Measurements from ENCODE around the gene COPS9.

COPS9 gene

GRCh38 chr2:240169486-240170353 is 33.6 kb upstream of the COPS9 start:
- peaks cover 12% of the 10 kb centered on the region for H3K27me3 Mint-ChIP-seq
- H3K4me3 Mint-ChIP-seq, result no peak overlapping the region
- H3K9me3 Mint-ChIP-seq, result no peaks in the 10 kb centered on the region
- H3K27ac Mint-ChIP-seq, result no peak overlapping the region
- ATAC-seq, result no peak
- H3K36me3 Mint-ChIP-seq (ENCODE audit: low read depth), result no peaks in the 10 kb centered on the region
- peaks cover 4% of the 10 kb centered on the region for H3K4me1 Mint-ChIP-seq
- DNase-seq, result no peak

- H3K9me3 Mint-ChIP-seq, result no peaks in the 10 kb centered on the region
- peaks cover 4% of the 10 kb centered on the region for H3K4me1 Mint-ChIP-seq
- H3K27me3 Mint-ChIP-seq, result peaks cover 7% of the 10 kb centered on the region
- H3K4me3 Mint-ChIP-seq, result no peak overlapping the region
- H3K36me3 Mint-ChIP-seq (ENCODE audit: low read depth), result no peaks in the 10 kb centered on the region
- no peak for DNase-seq
- H3K27ac Mint-ChIP-seq, result no peak overlapping the region
- no peak for ATAC-seq
These were observed 32.6 kb upstream of the COPS9 start for GRCh38 chr2:240168546-240169361.

GRCh38 chr2:240168041-240168440 is 31.9 kb upstream of the COPS9 start:
- no peak for ATAC-seq
- Mint-ChIP-seq H3K4me1 (peaks cover 2% of the 10 kb centered on the region), H3K27me3 (peaks cover 7% of the 10 kb centered on the region), H3K36me3 (ENCODE audit: low read depth) (no peaks in the 10 kb centered on the region), H3K27ac (no peak overlapping the region), H3K4me3 (no peak overlapping the region), H3K9me3 (no peaks in the 10 kb centered on the region)
- no peak for DNase-seq

DNA sequence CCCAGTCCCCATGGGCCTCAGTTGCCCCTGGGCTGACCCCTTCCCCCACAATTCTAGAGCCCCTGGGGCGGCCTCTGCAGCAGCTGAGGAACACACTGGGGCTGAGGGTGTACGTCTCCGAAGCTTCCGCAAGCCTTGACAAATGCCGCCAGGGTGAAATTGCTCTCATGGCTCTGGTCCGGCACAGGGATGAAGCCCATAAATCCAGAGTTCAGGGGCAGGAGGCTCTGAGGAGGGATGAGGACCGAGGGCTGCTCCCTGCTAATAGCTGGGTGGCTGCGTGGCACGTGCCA is 31.4 kb upstream of the COPS9 start:
- H3K27me3 Mint-ChIP-seq, result peaks cover 7% of the 10 kb centered on the region
- no peaks in the 10 kb centered on the region for H3K9me3 Mint-ChIP-seq
- DNase-seq (no peak), ATAC-seq (no peak)
- H3K36me3 Mint-ChIP-seq (ENCODE audit: low read depth), result no peaks in the 10 kb centered on the region
- H3K4me3 Mint-ChIP-seq, result no peak overlapping the region
- no peaks in the 10 kb centered on the region for H3K4me1 Mint-ChIP-seq
- H3K27ac Mint-ChIP-seq, result no peak overlapping the region

DNA sequence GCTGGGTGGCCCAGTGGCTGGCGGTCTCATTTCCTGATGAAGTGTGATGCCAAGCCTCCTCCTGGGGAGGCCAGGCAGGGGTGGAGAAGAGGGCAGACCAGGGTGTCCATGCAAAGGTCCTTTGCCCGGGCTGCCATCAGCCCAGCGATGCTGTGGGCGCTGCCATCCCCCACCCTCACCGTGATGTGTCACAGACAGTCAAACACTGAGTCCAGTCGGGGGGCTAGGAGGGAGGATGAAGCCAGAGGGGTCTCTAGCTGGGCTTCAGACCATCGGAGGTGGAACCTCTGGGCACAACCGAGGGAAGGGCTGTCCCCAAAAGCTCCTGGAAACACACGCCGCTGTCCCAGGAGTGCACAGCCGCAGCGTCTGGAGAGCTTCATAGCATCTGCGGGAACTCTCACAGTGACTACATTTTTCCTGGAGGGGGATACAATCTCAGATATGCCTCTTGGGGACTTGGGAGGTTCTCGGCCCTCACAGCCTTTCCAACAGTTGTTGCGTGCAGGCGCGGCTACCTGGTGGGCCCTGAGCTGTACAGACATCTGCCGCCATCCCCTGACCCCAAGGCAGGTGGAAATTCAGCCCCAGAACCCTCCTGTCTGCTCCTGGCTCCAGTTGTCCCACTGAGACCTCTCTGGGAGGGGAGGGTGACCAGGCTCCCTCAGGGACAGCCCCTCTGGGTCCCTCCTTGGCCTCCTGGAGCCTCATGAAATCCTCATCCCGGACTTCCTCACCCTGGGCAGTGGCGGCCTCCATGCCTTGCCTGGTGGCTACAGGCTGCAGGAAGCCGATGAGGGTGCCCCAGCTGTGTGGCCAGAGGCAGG is 30.9 kb upstream of the COPS9 start:
- Mint-ChIP-seq H3K36me3 (ENCODE audit: low read depth) (no peaks in the 10 kb centered on the region), H3K9me3 (no peaks in the 10 kb centered on the region), H3K27ac (no peak overlapping the region), H3K4me3 (no peak overlapping the region), H3K27me3 (peaks cover 7% of the 10 kb centered on the region), H3K4me1 (no peaks in the 10 kb centered on the region)
- no peak for DNase-seq
- no peak for ATAC-seq

- H3K27me3 Mint-ChIP-seq, result peaks cover 7% of the 10 kb centered on the region
- no peaks in the 10 kb centered on the region for H3K9me3 Mint-ChIP-seq
- H3K36me3 Mint-ChIP-seq (ENCODE audit: low read depth), result no peaks in the 10 kb centered on the region
- no peak overlapping the region for H3K4me3 Mint-ChIP-seq
- H3K4me1 Mint-ChIP-seq, result no peaks in the 10 kb centered on the region
- H3K27ac Mint-ChIP-seq, result no peak overlapping the region
- DNase-seq, result no peak
- no peak for ATAC-seq
These were observed 30.1 kb upstream of the COPS9 start for GRCh38 chr2:240166191-240166590.

GRCh38 chr2:240165661-240166060 is 29.6 kb upstream of the COPS9 start:
- H3K36me3 Mint-ChIP-seq (ENCODE audit: low read depth), result no peaks in the 10 kb centered on the region
- no peak overlapping the region for H3K27ac Mint-ChIP-seq
- no peaks in the 10 kb centered on the region for H3K9me3 Mint-ChIP-seq
- H3K4me1 Mint-ChIP-seq, result no peaks in the 10 kb centered on the region
- ATAC-seq (no peak), DNase-seq (no peak)
- H3K27me3 Mint-ChIP-seq, result peaks cover 7% of the 10 kb centered on the region
- H3K4me3 Mint-ChIP-seq, result no peak overlapping the region

DNA sequence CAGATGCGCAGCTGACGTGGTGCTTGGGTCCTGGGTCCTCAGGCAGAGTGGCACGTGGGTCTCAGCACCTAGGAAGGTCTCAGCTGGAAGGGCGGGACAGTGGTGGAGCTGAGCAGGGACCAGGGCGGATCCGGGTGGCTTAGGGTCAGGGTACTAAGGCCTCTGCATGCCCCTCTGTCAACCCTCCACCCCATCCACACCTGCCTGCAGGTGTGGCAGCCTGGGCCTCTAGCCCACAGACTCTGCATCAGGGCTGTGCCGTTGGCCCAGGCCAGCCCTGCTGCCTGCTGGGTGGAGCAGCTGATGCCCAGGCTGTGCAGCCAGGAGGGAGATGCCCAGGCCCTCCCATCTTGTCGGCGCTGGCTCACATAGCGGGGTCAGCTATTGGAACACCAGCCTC is 28.9 kb upstream of the COPS9 start:
- H3K36me3 Mint-ChIP-seq (ENCODE audit: low read depth), result no peaks in the 10 kb centered on the region
- no peak overlapping the region for H3K27ac Mint-ChIP-seq
- no peaks in the 10 kb centered on the region for H3K4me1 Mint-ChIP-seq
- H3K4me3 Mint-ChIP-seq, result no peak overlapping the region
- no peak for DNase-seq
- ATAC-seq, result no peak
- no peaks in the 10 kb centered on the region for H3K9me3 Mint-ChIP-seq
- peaks cover 7% of the 10 kb centered on the region for H3K27me3 Mint-ChIP-seq

DNA sequence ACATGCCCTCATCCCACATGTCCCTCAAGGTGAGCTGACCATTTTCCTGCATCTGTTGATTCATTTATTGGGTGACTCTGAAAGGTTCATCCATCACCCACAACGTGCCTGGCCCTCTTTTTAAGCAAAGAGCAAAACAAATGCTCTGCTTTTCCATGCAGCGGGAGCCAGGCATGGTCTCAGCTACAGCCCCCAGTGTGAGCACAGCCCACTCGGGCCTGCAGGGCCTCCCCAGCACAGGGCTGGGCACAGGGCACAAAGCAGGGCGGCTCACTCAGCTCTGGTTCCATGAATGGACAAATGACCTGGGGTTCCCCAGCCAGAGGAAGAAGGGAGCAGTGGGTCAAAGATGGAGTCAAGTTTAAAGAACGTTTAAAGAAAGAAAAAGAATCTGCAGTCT is 28.5 kb upstream of the COPS9 start:
- Mint-ChIP-seq H3K4me1 (no peaks in the 10 kb centered on the region), H3K4me3 (no peak overlapping the region), H3K27me3 (peaks cover 7% of the 10 kb centered on the region), H3K36me3 (ENCODE audit: low read depth) (no peaks in the 10 kb centered on the region), H3K9me3 (no peaks in the 10 kb centered on the region), H3K27ac (no peak overlapping the region)
- ATAC-seq (no peak), DNase-seq (no peak)

DNA sequence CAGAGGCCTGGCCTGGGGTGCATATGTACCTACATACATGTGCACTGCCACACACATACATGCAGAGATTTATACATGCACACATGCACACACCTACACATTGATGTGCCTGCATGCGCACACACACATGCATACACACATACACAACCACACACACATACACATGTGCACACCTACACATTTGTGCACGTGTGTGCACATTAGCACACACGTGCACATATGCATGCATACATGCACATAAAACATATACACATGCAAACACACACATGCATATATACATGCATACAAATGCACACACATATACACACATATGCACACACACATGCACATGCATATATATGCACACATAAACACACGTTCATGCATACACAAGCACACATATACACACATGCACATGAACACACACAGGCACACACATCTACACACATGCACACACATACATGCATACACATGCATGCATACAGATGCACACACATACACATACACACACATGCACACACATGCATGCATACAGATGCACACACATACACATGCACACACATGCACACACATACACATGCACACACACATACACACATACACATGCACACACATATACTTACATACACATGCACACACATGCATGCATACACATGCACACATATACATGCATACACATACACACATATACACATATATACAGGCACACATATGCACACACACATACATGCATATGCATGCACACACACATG is 27.9 kb upstream of the COPS9 start:
- H3K27me3 Mint-ChIP-seq, result peaks cover 7% of the 10 kb centered on the region
- no peaks in the 10 kb centered on the region for H3K9me3 Mint-ChIP-seq
- ATAC-seq (no peak), DNase-seq (no peak)
- no peak overlapping the region for H3K27ac Mint-ChIP-seq
- no peak overlapping the region for H3K4me3 Mint-ChIP-seq
- H3K4me1 Mint-ChIP-seq, result no peaks in the 10 kb centered on the region
- H3K36me3 Mint-ChIP-seq (ENCODE audit: low read depth), result no peaks in the 10 kb centered on the region

- peaks cover 6% of the 10 kb centered on the region for H3K27me3 Mint-ChIP-seq
- no peaks in the 10 kb centered on the region for H3K9me3 Mint-ChIP-seq
- H3K4me3 Mint-ChIP-seq, result no peak overlapping the region
- DNase-seq, result no peak
- H3K27ac Mint-ChIP-seq, result no peak overlapping the region
- no peak for ATAC-seq
- no peaks in the 10 kb centered on the region for H3K36me3 Mint-ChIP-seq (ENCODE audit: low read depth)
- H3K4me1 Mint-ChIP-seq, result no peaks in the 10 kb centered on the region
These were observed 27.0 kb upstream of the COPS9 start for GRCh38 chr2:240162939-240163714.

GRCh38 chr2:240162531-240162930 is 26.4 kb upstream of the COPS9 start:
- ATAC-seq, result no peak
- peaks cover 6% of the 10 kb centered on the region for H3K27me3 Mint-ChIP-seq
- no peaks in the 10 kb centered on the region for H3K4me1 Mint-ChIP-seq

GRCh38 chr2:240162032-240162431 is 25.9 kb upstream of the COPS9 start:
- no peak for DNase-seq
- ATAC-seq, result no peak
- H3K27ac Mint-ChIP-seq, result no peak overlapping the region
- peaks cover 6% of the 10 kb centered on the region for H3K27me3 Mint-ChIP-seq
- no peaks in the 10 kb centered on the region for H3K4me1 Mint-ChIP-seq
- H3K9me3 Mint-ChIP-seq, result no peaks in the 10 kb centered on the region
- no peaks in the 10 kb centered on the region for H3K36me3 Mint-ChIP-seq (ENCODE audit: low read depth)
- no peak overlapping the region for H3K4me3 Mint-ChIP-seq

More at GRCh38 chr2:240162531-240162930, 26.4 kb upstream of the COPS9 start:
- H3K36me3 Mint-ChIP-seq (ENCODE audit: low read depth), result no peaks in the 10 kb centered on the region
- no peak for DNase-seq
- no peak overlapping the region for H3K27ac Mint-ChIP-seq
- no peaks in the 10 kb centered on the region for H3K9me3 Mint-ChIP-seq
- no peak overlapping the region for H3K4me3 Mint-ChIP-seq
